ENCODE results near the gene LMTK3.

The LMTK3 gene

GRCh38 chr19:48446579-48446978 is 65.1 kb downstream of the LMTK3 start:
- no peak for DNase-seq (ENCODE audit: low spot score)

GRCh38 chr19:48445606-48446481 is 65.8 kb downstream of the LMTK3 start, which contains the start of gene GRWD1:
TSS of gene GRWD1 (plus strand) at chr19:48445983. CDS start at chr19:48446006, 23 bp downstream.
- peak; percentile 99 for DNase-seq (ENCODE audit: low spot score)

- no peak for DNase-seq (ENCODE audit: low spot score)
These were observed 66.4 kb downstream of the LMTK3 start for GRCh38 chr19:48445256-48445605.

GRCh38 chr19:48444936-48445200 is 66.8 kb downstream of the LMTK3 start:
- DNase-seq (ENCODE audit: low spot score), result no peak

- no peak for DNase-seq (ENCODE audit: low spot score)
These were observed 67.3 kb downstream of the LMTK3 start for GRCh38 chr19:48444129-48444935.

GRCh38 chr19:48443731-48444128 is 67.9 kb downstream of the LMTK3 start:
- DNase-seq (ENCODE audit: low spot score), result no peak

- DNase-seq (ENCODE audit: low spot score), result no peak
These were observed 68.4 kb downstream of the LMTK3 start for GRCh38 chr19:48443256-48443655.

- no peak for DNase-seq (ENCODE audit: low spot score)
These were observed 69.3 kb downstream of the LMTK3 start for GRCh38 chr19:48442116-48443035.

GRCh38 chr19:48441360-48442050 is 70.1 kb downstream of the LMTK3 start:
- DNase-seq (ENCODE audit: low spot score), result no peak

GRCh38 chr19:48436586-48436985 is 75.0 kb downstream of the LMTK3 start:
- DNase-seq (ENCODE audit: low spot score), result no peak
